Esophagus squamous epithelium (tissue), 4 donors: ENCODE data around the gene FRK.

Source experiments
- POLR2A ChIP-seq, 4 donors: fragments of 450-650 bp; IDR thresholded peaks; one replicate each; pipeline ENCODE4 v1.6.1; 2017; ENCODE audit warnings: antibody characterized with exemption in 4 of 4, mild to moderate bottlenecking in 4 of 4, moderate library complexity in 3 of 4
- TF ChIP-seq, protein P1 (sequence below), 6 experiments: fragments of 450-650 bp in 4 of 6; fragments of 200-600 bp in 2 of 6; sonication (generic) in 2 of 6; IDR thresholded peaks; one replicate each; pipeline ENCODE4 v1.5.1; 2016 to 2019; ENCODE audit warnings: antibody characterized with exemption in 6 of 6, mild to moderate bottlenecking in 4 of 6, moderate library complexity in 4 of 6

DNA sequence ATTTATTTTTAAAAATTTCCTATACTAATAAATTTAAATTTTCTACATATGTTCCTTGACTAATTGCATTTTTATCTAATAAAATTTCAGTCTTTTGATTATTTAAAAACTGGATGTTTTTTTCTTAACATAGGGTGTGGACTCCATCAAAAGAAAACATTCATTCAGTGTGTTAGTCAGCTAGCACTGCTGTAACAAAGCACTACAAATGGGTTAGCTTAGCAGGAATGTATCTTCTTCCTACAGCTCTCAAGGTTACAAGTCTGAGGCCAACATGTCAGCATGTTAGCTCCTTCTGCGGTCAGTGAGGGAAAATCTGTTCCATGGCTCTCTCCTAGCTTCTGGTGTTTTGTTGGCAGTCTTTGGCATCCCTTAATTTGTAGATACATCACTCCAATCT is 32.5 kb downstream of the FRK start:
- TF ChIP-seq, protein P1, sequence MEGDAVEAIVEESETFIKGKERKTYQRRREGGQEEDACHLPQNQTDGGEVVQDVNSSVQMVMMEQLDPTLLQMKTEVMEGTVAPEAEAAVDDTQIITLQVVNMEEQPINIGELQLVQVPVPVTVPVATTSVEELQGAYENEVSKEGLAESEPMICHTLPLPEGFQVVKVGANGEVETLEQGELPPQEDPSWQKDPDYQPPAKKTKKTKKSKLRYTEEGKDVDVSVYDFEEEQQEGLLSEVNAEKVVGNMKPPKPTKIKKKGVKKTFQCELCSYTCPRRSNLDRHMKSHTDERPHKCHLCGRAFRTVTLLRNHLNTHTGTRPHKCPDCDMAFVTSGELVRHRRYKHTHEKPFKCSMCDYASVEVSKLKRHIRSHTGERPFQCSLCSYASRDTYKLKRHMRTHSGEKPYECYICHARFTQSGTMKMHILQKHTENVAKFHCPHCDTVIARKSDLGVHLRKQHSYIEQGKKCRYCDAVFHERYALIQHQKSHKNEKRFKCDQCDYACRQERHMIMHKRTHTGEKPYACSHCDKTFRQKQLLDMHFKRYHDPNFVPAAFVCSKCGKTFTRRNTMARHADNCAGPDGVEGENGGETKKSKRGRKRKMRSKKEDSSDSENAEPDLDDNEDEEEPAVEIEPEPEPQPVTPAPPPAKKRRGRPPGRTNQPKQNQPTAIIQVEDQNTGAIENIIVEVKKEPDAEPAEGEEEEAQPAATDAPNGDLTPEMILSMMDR (IDR thresholded peaks at IDR 0.05) = no peak
- no peak for TF ChIP-seq POLR2A (IDR thresholded peaks at IDR 0.05)
